Liver (tissue), 9 donors: ENCODE measurements around the gene SYCP2L. TPM values are rescaled to one million over a fixed set of nuclear protein-coding genes. Genes with fewer than 3 reads are reported as not detected.

Experiments used
- DNase-seq: peaks from one replicate; pipeline ENCODE4 v3.0.0-alpha.2; 2017; ENCODE audit warnings: low spot score
- H3K27ac ChIP-seq, 2 donors: one replicate each; pipeline ENCODE4 v1.7.0; 2013; ENCODE audit warnings: inconsistent platforms in 2 of 2, low read length in 2 of 2, control low read depth in 1 of 2, low read depth in 1 of 2, mild to moderate bottlenecking in 1 of 2
- H3K27me3 ChIP-seq, 4 donors: one replicate each; pipeline versions ENCODE4 v1.6.1 to v1.7.0; 2013; ENCODE audit warnings: low read length in 3 of 4, inconsistent platforms in 1 of 4, mild to moderate bottlenecking in 1 of 4, moderate library complexity in 1 of 4; ENCODE audit not compliant: control insufficient read depth in 4 of 4, insufficient read depth in 4 of 4
- H3K36me3 ChIP-seq, 4 donors: one replicate each; pipeline versions ENCODE4 v1.6.1 to v1.7.0; 2013; ENCODE audit warnings: low read length in 3 of 4, mild to moderate bottlenecking in 3 of 4, low read depth in 1 of 4, moderate library complexity in 1 of 4; ENCODE audit not compliant: control insufficient read depth in 4 of 4, insufficient read depth in 3 of 4
- H3K4me1 ChIP-seq, 4 donors: one replicate each; pipeline versions ENCODE4 v1.6.1 to v1.7.0; 2013; ENCODE audit warnings: low read length in 3 of 4, mild to moderate bottlenecking in 3 of 4, moderate library complexity in 1 of 4; ENCODE audit not compliant: control insufficient read depth in 4 of 4, insufficient read depth in 4 of 4
- H3K4me3 ChIP-seq, 3 donors: one replicate each; pipeline versions ENCODE4 v1.6.1 to v1.7.0; 2013; ENCODE audit warnings: low read length in 3 of 3, control low read depth in 1 of 3, low read depth in 1 of 3, mild to moderate bottlenecking in 1 of 3
- H3K9ac ChIP-seq, 2 donors: one replicate each; pipeline ENCODE4 v1.7.0; 2013; ENCODE audit warnings: low read length in 2 of 2, mild to moderate bottlenecking in 2 of 2, moderate library complexity in 2 of 2, control low read depth in 1 of 2, low read depth in 1 of 2
- H3K9me3 ChIP-seq, 4 donors: one replicate each; pipeline versions ENCODE4 v1.6.1 to v1.7.0; 2013; ENCODE audit warnings: low read length in 3 of 4; ENCODE audit not compliant: control insufficient read depth in 4 of 4
- FOXA2 ChIP-seq: IDR thresholded peaks from 2 replicates; pipeline ENCODE4 v1.6.1; 2016; ENCODE audit warnings: antibody characterized with exemption
- GABPA ChIP-seq, 2 donors: IDR thresholded peaks in 1 of 2; conservative IDR thresholded peaks in 1 of 2; 2 replicates each; pipeline ENCODE4 v1.6.1; 2016; ENCODE audit warnings: antibody characterized with exemption in 2 of 2, mild to moderate bottlenecking in 1 of 2, moderate library complexity in 1 of 2
- HNF4G ChIP-seq: IDR thresholded peaks from 2 replicates; pipeline ENCODE4 v1.6.1; 2016; ENCODE audit warnings: antibody characterized with exemption
- JUND ChIP-seq, 2 donors: IDR thresholded peaks; 2 replicates each; pipeline ENCODE4 v1.6.1; 2016; ENCODE audit warnings: antibody characterized with exemption in 2 of 2
- RXRA ChIP-seq, 2 donors: IDR thresholded peaks; 2 replicates each; pipeline ENCODE4 v1.6.1; 2017 to 2018; ENCODE audit warnings: antibody characterized with exemption in 2 of 2, mild to moderate bottlenecking in 1 of 2
- TAF1 ChIP-seq: conservative IDR thresholded peaks from 2 replicates; pipeline ENCODE4 v1.6.1; 2016; ENCODE audit warnings: antibody characterized with exemption, mild to moderate bottlenecking
- YY1 ChIP-seq: IDR thresholded peaks from 2 replicates; pipeline ENCODE4 v1.6.1; 2016; ENCODE audit warnings: antibody characterized with exemption, mild to moderate bottlenecking
- WGBS: extraction: QIAGEN DNeasy Blood & Tissue Kit; methylation state at CpG from one replicate; pipeline ENCODE4 v1.1.7; 2013; 5-methylcytosine and 5-hydroxymethylcytosine counted together
- polyA plus RNA-seq, 2 donors: library from polyadenylated mRNA; stranded (reverse) in 1 of 2; unstranded in 1 of 2; fragments of 200-250 nt in 1 of 2; fragments of >200 nt in 1 of 2; fragmentation: Nextera tagmentation in 1 of 2; extraction: Ambion mirVana in 1 of 2; gene quantifications; one replicate each; pipeline versions ENCODE4 v1.2.1 to v1.2.3, GENCODE V29; 2013 to 2015
- total RNA-seq, 2 donors: library from RNA; depleted of rRNA; stranded (reverse); fragments of >200 nt; gene quantifications; one replicate each; pipeline ENCODE4 v1.2.3, GENCODE V29; 2014
- TF ChIP-seq, protein P1 (sequence below): IDR thresholded peaks from 2 replicates; pipeline ENCODE4 v1.6.1; 2016; ENCODE audit warnings: antibody characterized with exemption
- TF ChIP-seq, protein P2 (sequence below): fragments of 150-350 bp; IDR thresholded peaks from 2 replicates; pipeline ENCODE4 v1.5.1; 2017; ENCODE audit warnings: improper control_type of control experiment, low read depth, low read length; ENCODE audit not compliant: missing input control
- TF ChIP-seq, protein P3 (sequence below): IDR thresholded peaks from 2 replicates; pipeline ENCODE4 v1.6.1; 2016; ENCODE audit warnings: antibody characterized with exemption
- TF ChIP-seq, protein P4 (sequence below): IDR thresholded peaks from 2 replicates; pipeline ENCODE4 v1.6.1; 2016; ENCODE audit warnings: antibody characterized with exemption
- donor health status: healthy.
- donor health status: healthy.
- donor health status: healthy.
- donor health status: healthy.
- donor health status: healthy.

The SYCP2L gene
- total and polyA plus RNA-seq, 4 donors = 0.28 to 0.33 TPM; not detected in 2

DNA sequence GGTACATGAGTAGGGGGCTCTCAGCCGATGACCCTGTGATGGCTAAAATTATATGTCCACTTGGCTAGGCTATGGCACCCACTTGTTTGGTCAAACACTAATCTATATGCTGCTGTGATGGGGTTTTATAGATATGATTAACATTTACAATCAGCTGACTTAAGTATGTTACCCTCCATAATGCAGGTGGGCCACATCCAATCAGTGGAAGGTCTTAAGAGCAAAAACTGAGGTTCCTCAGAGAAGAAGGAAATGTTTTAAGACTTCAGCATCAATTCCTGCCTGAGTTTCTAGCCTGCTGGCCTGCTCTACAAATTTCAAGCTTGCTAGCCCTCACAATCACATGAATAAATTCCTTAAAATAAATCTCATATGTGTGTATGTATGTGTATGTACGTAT is 29.6 kb upstream of the SYCP2L start:
- no peak for DNase-seq
- Histone ChIP-seq H3K27me3 (no peaks in the 10 kb centered on the region), H3K4me1 (no peaks in the 10 kb centered on the region), H3K27ac (no peak overlapping the region), H3K4me3 (no peak overlapping the region), H3K9ac (no peak overlapping the region), H3K36me3 (no peaks in the 10 kb centered on the region), H3K9me3 (peaks cover 0 to 3% (median 0%) of the 10 kb centered on the region in 4 donors)
- TF ChIP-seq, protein P1, sequence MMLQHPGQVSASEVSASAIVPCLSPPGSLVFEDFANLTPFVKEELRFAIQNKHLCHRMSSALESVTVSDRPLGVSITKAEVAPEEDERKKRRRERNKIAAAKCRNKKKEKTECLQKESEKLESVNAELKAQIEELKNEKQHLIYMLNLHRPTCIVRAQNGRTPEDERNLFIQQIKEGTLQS = no peak
- TF ChIP-seq YY1 (no peak), GABPA (IDR thresholded peaks at IDR 0.05 in 1 of 2, conservative IDR thresholded peaks at IDR 0.05 in 1 of 2) (no peak), TAF1 (no peak), FOXA2 (no peak), RXRA (IDR thresholded peaks at IDR 0.05) (no peak), HNF4G (no peak)
- TF ChIP-seq, protein P2, sequence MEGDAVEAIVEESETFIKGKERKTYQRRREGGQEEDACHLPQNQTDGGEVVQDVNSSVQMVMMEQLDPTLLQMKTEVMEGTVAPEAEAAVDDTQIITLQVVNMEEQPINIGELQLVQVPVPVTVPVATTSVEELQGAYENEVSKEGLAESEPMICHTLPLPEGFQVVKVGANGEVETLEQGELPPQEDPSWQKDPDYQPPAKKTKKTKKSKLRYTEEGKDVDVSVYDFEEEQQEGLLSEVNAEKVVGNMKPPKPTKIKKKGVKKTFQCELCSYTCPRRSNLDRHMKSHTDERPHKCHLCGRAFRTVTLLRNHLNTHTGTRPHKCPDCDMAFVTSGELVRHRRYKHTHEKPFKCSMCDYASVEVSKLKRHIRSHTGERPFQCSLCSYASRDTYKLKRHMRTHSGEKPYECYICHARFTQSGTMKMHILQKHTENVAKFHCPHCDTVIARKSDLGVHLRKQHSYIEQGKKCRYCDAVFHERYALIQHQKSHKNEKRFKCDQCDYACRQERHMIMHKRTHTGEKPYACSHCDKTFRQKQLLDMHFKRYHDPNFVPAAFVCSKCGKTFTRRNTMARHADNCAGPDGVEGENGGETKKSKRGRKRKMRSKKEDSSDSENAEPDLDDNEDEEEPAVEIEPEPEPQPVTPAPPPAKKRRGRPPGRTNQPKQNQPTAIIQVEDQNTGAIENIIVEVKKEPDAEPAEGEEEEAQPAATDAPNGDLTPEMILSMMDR = no peak
- 90% methylated on average over 2 of the region's 2 CpGs for WGBS

DNA sequence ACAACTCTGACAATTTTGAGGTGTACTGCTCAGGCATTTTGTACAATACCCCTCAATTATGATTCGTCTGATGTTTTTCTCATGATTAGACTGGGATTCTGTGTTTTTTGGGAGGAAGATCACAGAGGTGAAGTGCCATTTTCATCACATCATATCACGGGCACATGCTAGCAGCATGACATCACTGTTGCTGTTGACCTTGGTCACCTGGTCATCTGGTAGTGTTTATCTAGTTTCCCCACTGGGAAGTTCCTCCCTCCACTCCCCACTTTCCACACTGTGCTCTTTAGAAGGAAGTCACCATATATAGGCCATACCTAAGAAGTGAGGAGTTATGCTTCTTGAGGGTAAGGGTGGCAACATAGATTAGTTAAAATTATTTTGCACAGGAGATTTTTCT is 25.8 kb upstream of the SYCP2L start:
- H3K9ac ChIP-seq = no peak overlapping the region
- H3K27me3 ChIP-seq = no peaks in the 10 kb centered on the region
- H3K4me3 ChIP-seq = no peak overlapping the region

More for the DNA sequence above, 25.8 kb upstream of the SYCP2L start:
- Histone ChIP-seq H3K36me3 (no peaks in the 10 kb centered on the region), H3K9me3 (no peaks in the 10 kb centered on the region), H3K4me1 (no peaks in the 10 kb centered on the region), H3K27ac (no peak overlapping the region)
- DNase-seq = no peak
- WGBS = 84% methylated on average over 2 of the region's 2 CpGs
- no peak for TF ChIP-seq GABPA (IDR thresholded peaks at IDR 0.05 in 1 of 2, conservative IDR thresholded peaks at IDR 0.05 in 1 of 2)
- TF ChIP-seq, protein P3, sequence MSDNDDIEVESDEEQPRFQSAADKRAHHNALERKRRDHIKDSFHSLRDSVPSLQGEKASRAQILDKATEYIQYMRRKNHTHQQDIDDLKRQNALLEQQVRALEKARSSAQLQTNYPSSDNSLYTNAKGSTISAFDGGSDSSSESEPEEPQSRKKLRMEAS = no peak
- TF ChIP-seq, protein P4, sequence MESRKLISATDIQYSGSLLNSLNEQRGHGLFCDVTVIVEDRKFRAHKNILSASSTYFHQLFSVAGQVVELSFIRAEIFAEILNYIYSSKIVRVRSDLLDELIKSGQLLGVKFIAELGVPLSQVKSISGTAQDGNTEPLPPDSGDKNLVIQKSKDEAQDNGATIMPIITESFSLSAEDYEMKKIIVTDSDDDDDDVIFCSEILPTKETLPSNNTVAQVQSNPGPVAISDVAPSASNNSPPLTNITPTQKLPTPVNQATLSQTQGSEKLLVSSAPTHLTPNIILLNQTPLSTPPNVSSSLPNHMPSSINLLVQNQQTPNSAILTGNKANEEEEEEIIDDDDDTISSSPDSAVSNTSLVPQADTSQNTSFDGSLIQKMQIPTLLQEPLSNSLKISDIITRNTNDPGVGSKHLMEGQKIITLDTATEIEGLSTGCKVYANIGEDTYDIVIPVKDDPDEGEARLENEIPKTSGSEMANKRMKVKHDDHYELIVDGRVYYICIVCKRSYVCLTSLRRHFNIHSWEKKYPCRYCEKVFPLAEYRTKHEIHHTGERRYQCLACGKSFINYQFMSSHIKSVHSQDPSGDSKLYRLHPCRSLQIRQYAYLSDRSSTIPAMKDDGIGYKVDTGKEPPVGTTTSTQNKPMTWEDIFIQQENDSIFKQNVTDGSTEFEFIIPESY = no peak
- TF ChIP-seq FOXA2 = no peak
- TF ChIP-seq, protein P2 = no peak
- no peak for TF ChIP-seq HNF4G
- no peak for TF ChIP-seq JUND (IDR thresholded peaks at IDR 0.05)
